ENCODE results near the gene TSC2. TPM values are rescaled to one million over a fixed set of nuclear protein-coding genes. Genes with fewer than 3 reads are reported as not detected.

TSC2 gene
- total and polyA plus RNA-seq, 2 of the 13 experiments (the other 11 are each of a cell fraction or from before 2014, with no cell fraction given) = 19.6 to 40.4 TPM

- 94% methylated on average over 30 of the region's 47 CpGs for WGBS (ENCODE audit: low lambda C conversion rate)
- FAIRE-seq (no peak), DNase-seq (ENCODE audit: low spot score) (no peak), ATAC-seq (no peak)
- Histone ChIP-seq H3K9me3 (ENCODE audit: low read length) (no peaks in the 10 kb centered on the region), H2AFZ (ENCODE audit: low read length) (no peak overlapping the region), H3K9ac (ENCODE audit: insufficient read depth, low read depth, low read length) (no peak overlapping the region), H3K36me3 (replicated peaks in 1 of 2; ENCODE audit: control insufficient read depth in 1 of 2, insufficient read depth in 2 of 2, low read length in 2 of 2) (peaks cover 29 to 45% of the 10 kb centered on the region in 2 experiments), H3K27ac (ENCODE audit: extremely low read length, insufficient read depth, low read length) (no peak overlapping the region), H4K20me1 (ENCODE audit: insufficient read depth, low read length) (peaks cover 8% of the 10 kb centered on the region; the same call in 1 of the 2 replicates), H3K4me3 (replicated peaks in 1 of 3; ENCODE audit: insufficient read depth in 1 of 3, low read depth in 2 of 3, low read length in 3 of 3) (no peak overlapping the region), H3K4me2 (ENCODE audit: low read depth, low read length) (no peak overlapping the region), H3K4me1 (ENCODE audit: insufficient read depth, low read length) (peaks cover 33% of the 10 kb centered on the region), H3K27me3 (ENCODE audit: control insufficient read depth in 1 of 2, insufficient read depth in 2 of 2, low read length in 2 of 2) (no peaks in the 10 kb centered on the region), H3K79me2 (ENCODE audit: insufficient read depth, low read length) (peaks cover 27% of the 10 kb centered on the region)
- intact Hi-C loops (cut with micrococcal nuclease; ENCODE audit: unreplicated experiment) = no loop called here
- CTCF ChIA-PET (ENCODE audit: low intra/inter-chr PET ratio, low total read pairs) = interaction anchor here (1.8 kb wide), 1 partner anchor 139 kb away, joined by 6 read pairs; no protein-coding TSS in a partner anchor
- POLR2A ChIA-PET = interaction anchor here (0.9 to 2.8 kb wide), 6 partner anchors 9 to 152 kb away, joined by 3 to 27 read pairs (median 9); partner anchors contain the start of genes RPS2 and TRAF7
- BruUV-seq (replicated peaks) = no TSS peak
- in situ Hi-C loops (cut with HindIII; ENCODE audit: extremely low pct_ligation_motif_present, low pct_unique_long_range_greater_than_20kb) = no loop called here
- TF ChIP-seq ZNF329 (CRISPR knock-in tag; IDR thresholded peaks at IDR 0.05; ENCODE audit: low read depth) (no peak), MTF1 (CRISPR knock-in tag; IDR thresholded peaks at IDR 0.05) (no peak), ATM (IDR thresholded peaks at IDR 0.05; ENCODE audit: borderline replicate concordance) (no peak), KDM2A (CRISPR knock-in tag; IDR thresholded peaks at IDR 0.05; ENCODE audit: borderline replicate concordance, low read depth) (no peak), CBX5 (CRISPR knock-in tag; IDR thresholded peaks at IDR 0.05; ENCODE audit: borderline replicate concordance) (no peak)
Measured at GRCh38 chr16:2002406-2003230, 45.2 kb upstream of the TSC2 start.

GRCh38 chr16:2003231-2003826, 44.5 kb upstream of the TSC2 start:
- no peak overlapping the region for H2AFZ ChIP-seq (ENCODE audit: low read length)
- DNase-seq (ENCODE audit: low spot score) = no peak
- peaks cover 35% of the 10 kb centered on the region for H3K79me2 ChIP-seq (ENCODE audit: insufficient read depth, low read length)
- H3K4me2 ChIP-seq (ENCODE audit: low read depth, low read length) = no peak overlapping the region
- H3K27me3 ChIP-seq (ENCODE audit: control insufficient read depth in 1 of 2, insufficient read depth in 2 of 2, low read length in 2 of 2) = no peaks in the 10 kb centered on the region
- H3K4me3 ChIP-seq (replicated peaks in 1 of 3; ENCODE audit: insufficient read depth in 1 of 3, low read depth in 2 of 3, low read length in 3 of 3) = no peak overlapping the region
- 100% methylated on average over 1 of the region's 8 CpGs for WGBS (ENCODE audit: low lambda C conversion rate)
- POLR2A ChIA-PET = interaction anchor here (0.8 to 2.8 kb wide), 13 partner anchors 9 to 152 kb away, joined by 3 to 27 read pairs (median 5); partner anchors contain the start of genes GFER, NOXO1, NPW and NTHL1
- peaks cover 24 to 45% of the 10 kb centered on the region in 2 experiments for H3K36me3 ChIP-seq (replicated peaks in 1 of 2; ENCODE audit: control insufficient read depth in 1 of 2, insufficient read depth in 2 of 2, low read length in 2 of 2)
- H3K27ac ChIP-seq (ENCODE audit: extremely low read length, insufficient read depth, low read length) = no peak overlapping the region
- H3K4me1 ChIP-seq (ENCODE audit: insufficient read depth, low read length) = peaks cover 40% of the 10 kb centered on the region
- in situ Hi-C loops (cut with HindIII; ENCODE audit: extremely low pct_ligation_motif_present, low pct_unique_long_range_greater_than_20kb) (no loop called here), intact Hi-C loops (cut with micrococcal nuclease; ENCODE audit: unreplicated experiment) (no loop called here)
- no peaks in the 10 kb centered on the region for H3K9me3 ChIP-seq (ENCODE audit: low read length)
- CTCF ChIA-PET (ENCODE audit: low intra/inter-chr PET ratio, low total read pairs) = interaction anchor here (1.1 to 1.8 kb wide), 4 partner anchors 14 to 140 kb away, joined by 3 to 10 read pairs (median 6); partner anchors contain the start of gene SYNGR3
- H3K9ac ChIP-seq (ENCODE audit: insufficient read depth, low read depth, low read length) = no peak overlapping the region
- FAIRE-seq = no peak
- no peak for ATAC-seq
- H4K20me1 ChIP-seq (ENCODE audit: insufficient read depth, low read length) = peaks cover 15% of the 10 kb centered on the region; the same call in 1 of the 2 replicates
- no TSS peak for BruUV-seq (replicated peaks)
- no peak for TF ChIP-seq AGO1 (IDR thresholded peaks at IDR 0.05; ENCODE audit: low read depth, low read length, poor library complexity, severe bottlenecking)
- TF ChIP-seq CSRNP1 (CRISPR knock-in tag; IDR thresholded peaks at IDR 0.05) = 0 out of 2 replicates have a peak, but pooled peaks have one; percentile 2
- TF ChIP-seq, protein P1, sequence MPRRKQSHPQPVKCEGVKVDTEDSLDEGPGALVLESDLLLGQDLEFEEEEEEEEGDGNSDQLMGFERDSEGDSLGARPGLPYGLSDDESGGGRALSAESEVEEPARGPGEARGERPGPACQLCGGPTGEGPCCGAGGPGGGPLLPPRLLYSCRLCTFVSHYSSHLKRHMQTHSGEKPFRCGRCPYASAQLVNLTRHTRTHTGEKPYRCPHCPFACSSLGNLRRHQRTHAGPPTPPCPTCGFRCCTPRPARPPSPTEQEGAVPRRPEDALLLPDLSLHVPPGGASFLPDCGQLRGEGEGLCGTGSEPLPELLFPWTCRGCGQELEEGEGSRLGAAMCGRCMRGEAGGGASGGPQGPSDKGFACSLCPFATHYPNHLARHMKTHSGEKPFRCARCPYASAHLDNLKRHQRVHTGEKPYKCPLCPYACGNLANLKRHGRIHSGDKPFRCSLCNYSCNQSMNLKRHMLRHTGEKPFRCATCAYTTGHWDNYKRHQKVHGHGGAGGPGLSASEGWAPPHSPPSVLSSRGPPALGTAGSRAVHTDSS (CRISPR knock-in tag; conservative IDR thresholded peaks at IDR 0.05) = no peak
- TF ChIP-seq ZNF776 (CRISPR knock-in tag; IDR thresholded peaks at IDR 0.05) = no peak
- TF ChIP-seq KDM6A (CRISPR knock-in tag; IDR thresholded peaks at IDR 0.05; ENCODE audit: low read depth) = no peak
- TF ChIP-seq ZNF724P (CRISPR knock-in tag; IDR thresholded peaks at IDR 0.05; ENCODE audit: borderline replicate concordance) = peak; percentile 44; the same call in 1 of the 2 replicates
